T-cell (primary cell): Measurements from ENCODE around the gene SEMA7A. TPM values are rescaled to one million over a fixed set of nuclear protein-coding genes. Genes with fewer than 3 reads are reported as not detected.

Source experiments
- ATAC-seq, 4 experiments: fragments of 200-7000 bp in 3 of 4; fragments of 150-1000 bp in 1 of 4; cut with Tn5 transposase; replicated peaks in 1 of 4; 1 replicate in 3 of 4; 2 replicates in 1 of 4; pipeline ENCODE4 v1.10.0; 2021; ENCODE audit warnings: moderate library complexity in 3 of 4, mild to moderate bottlenecking in 2 of 4, moderate number of reproducible peaks in 1 of 4
- CTCF ChIA-PET, 2 donors: fragments of 300-600 bp; sonication (Branson Sonifier 250); formaldehyde crosslinking; loops; one replicate each; lab custom pipeline; 2022; ENCODE audit warnings: antibody characterized with exemption in 2 of 2; lab: Charles Lee
- POLR2A ChIA-PET, 2 donors: fragments of 300-600 bp; sonication (Branson Sonifier 250); formaldehyde crosslinking; loops; one replicate each; lab custom pipeline; 2022; ENCODE audit warnings: antibody characterized with exemption in 2 of 2; lab: Charles Lee
- DNase-seq, 35 experiments: peaks; one replicate each; pipeline versions ENCODE4 v3.0.0 to v3.0.0-alpha.2; 2013 to 2023
- H3K27ac ChIP-seq: one replicate; pipeline ENCODE4 v1.5.1; 2013; ENCODE audit warnings: low read length
- H3K27me3 ChIP-seq, 2 experiments: replicated peaks in 1 of 2; 1 replicate in 1 of 2; 2 replicates in 1 of 2; pipeline versions ENCODE4 v1.6.1 to v1.7.0; 2013; ENCODE audit warnings: low read length in 1 of 2, mixed read lengths in 1 of 2; ENCODE audit not compliant: control insufficient read depth in 2 of 2, insufficient read depth in 2 of 2; ENCODE audit errors: extremely low read depth in 1 of 2
- H3K36me3 ChIP-seq, 2 donors: 1 replicate in 1 of 2; 2 replicates in 1 of 2; pipeline versions ENCODE4 v1.6.1 to v1.7.0; 2013; ENCODE audit warnings: low read length in 1 of 2; ENCODE audit not compliant: control insufficient read depth in 2 of 2, insufficient read depth in 1 of 2; ENCODE audit errors: extremely low read depth in 1 of 2
- H3K4me1 ChIP-seq, 2 experiments: 1 replicate in 1 of 2; 2 replicates in 1 of 2; pipeline versions ENCODE4 v1.6.1 to v1.7.0; 2013; ENCODE audit warnings: low read length in 2 of 2, mixed read lengths in 1 of 2; ENCODE audit not compliant: insufficient read depth in 2 of 2, control insufficient read depth in 1 of 2; ENCODE audit errors: extremely low read depth in 1 of 2
- H3K4me3 ChIP-seq, 2 donors: 1 replicate in 1 of 2; 2 replicates in 1 of 2; pipeline versions ENCODE4 v1.5.1 to v1.7.0; 2013; ENCODE audit warnings: mild to moderate bottlenecking in 2 of 2, low read length in 1 of 2, moderate library complexity in 1 of 2; ENCODE audit not compliant: control insufficient read depth in 1 of 2; ENCODE audit errors: extremely low read depth in 1 of 2
- H3K9me3 ChIP-seq: 2 replicates; pipeline ENCODE4 v1.7.0; 2013
- H3K27ac Mint-ChIP-seq, 2 donors: one replicate each; pipeline ENCODE4 v1.8.0; 2020 to 2021; ENCODE audit warnings: mild to moderate bottlenecking in 2 of 2, mixed read lengths in 2 of 2
- H3K27me3 Mint-ChIP-seq, 2 donors: one replicate each; pipeline ENCODE4 v1.8.0; 2021 to 2022; ENCODE audit warnings: mixed read lengths in 2 of 2
- H3K36me3 Mint-ChIP-seq: one replicate; pipeline ENCODE4 v1.8.0; 2021; ENCODE audit warnings: mixed read lengths
- H3K4me1 Mint-ChIP-seq, 3 donors: one replicate each; pipeline ENCODE4 v1.8.0; 2020 to 2022; ENCODE audit warnings: mixed read lengths in 3 of 3, mild to moderate bottlenecking in 1 of 3
- H3K4me3 Mint-ChIP-seq, 3 donors: one replicate each; pipeline ENCODE4 v1.8.0; 2020 to 2022; ENCODE audit warnings: mild to moderate bottlenecking in 3 of 3, mixed read lengths in 3 of 3, moderate library complexity in 3 of 3
- H3K9me3 Mint-ChIP-seq, 3 donors: one replicate each; pipeline ENCODE4 v1.8.0; 2020 to 2022; ENCODE audit warnings: mixed read lengths in 3 of 3
- WGBS: methylation state at CpG from one replicate; pipeline ENCODE4 v1.1.5; 2013; ENCODE audit warnings: missing lambda C conversion rate; ENCODE audit not compliant: insufficient coverage; 5-methylcytosine and 5-hydroxymethylcytosine counted together
- total RNA-seq, 35 experiments: library from RNA in 6 of 35; stranded (reverse) in 6 of 35; fragments of 120-200 nt in 1 of 35; gene quantifications; one replicate each; pipeline versions ENCODE4 v1.2.1 to v1.2.4 and lab custom pipeline; 2013 to 2026

The SEMA7A gene
- total RNA-seq, 5 donors from 2014 or later (not counting 1 experiment from before 2014, with no cell fraction given), result 2.0 to 4.7 (median 3.1) TPM

DNA sequence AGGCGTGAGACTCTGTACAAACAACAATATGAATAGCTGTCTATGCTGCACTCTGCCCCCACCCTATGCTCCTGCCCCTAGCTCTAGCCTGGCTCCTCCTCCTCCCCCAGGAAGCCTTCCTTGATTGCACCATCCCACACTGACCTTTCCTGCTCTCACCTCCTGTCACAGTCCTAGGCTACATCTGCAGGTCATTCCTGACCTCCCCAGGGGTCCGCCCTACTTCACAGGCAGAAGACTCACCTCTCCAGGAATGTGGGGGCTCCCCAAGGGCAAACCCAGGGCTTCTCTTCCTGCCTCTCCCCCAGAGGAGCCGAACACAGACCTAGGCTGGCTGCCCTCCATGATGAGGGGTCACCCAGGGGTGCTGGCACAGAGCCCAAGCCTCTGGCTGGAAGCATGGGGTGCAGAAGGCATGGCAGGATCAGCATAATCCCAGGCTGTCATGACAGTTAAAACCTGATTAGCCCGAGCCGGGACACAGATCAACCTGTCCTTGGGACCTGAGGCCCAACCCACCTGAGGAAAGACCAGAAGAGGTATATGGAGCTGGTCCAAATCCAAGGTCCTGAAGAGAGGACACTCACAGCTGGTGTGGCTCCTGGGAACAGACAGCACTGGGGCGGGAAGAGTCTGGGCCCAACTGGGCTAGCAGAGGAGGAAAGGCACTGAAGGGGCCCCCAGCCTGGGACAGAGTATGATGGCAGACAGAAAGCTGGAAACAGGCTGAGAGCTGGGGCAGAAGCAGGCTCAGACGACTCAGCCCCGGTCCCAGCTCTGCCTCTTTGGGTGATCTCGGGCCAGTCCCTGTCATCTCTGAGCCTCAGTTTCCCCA, 5.9 kb downstream of the SEMA7A start:
- Histone ChIP-seq H3K4me1 (peaks cover 0 to 32% of the 10 kb centered on the region in 2 experiments), H3K9me3 (no peaks in the 10 kb centered on the region), H3K36me3 (no peaks in the 10 kb centered on the region), H3K4me3 (no peak overlapping the region), H3K27me3 (peaks cover 0 to 11% of the 10 kb centered on the region in 2 experiments), H3K27ac (no peak overlapping the region)
- 92% methylated on average over 9 of the region's 9 CpGs for WGBS
- Mint-ChIP-seq H3K9me3 (no peaks in the 10 kb centered on the region), H3K4me3 (no peak overlapping the region), H3K27me3 (peaks cover 0 to 3% of the 10 kb centered on the region in 2 donors), H3K27ac (peak overlapping the region in 1 of 2 donors; percentile 34), H3K36me3 (no peaks in the 10 kb centered on the region), H3K4me1 (peaks cover 17 to 40% (median 24%) of the 10 kb centered on the region in 3 donors)
- no peak for ATAC-seq
- CTCF ChIA-PET, result interaction anchor here in 1 of 2 donors (0.6 kb wide), 1 partner anchor 40 kb away, joined by 5 read pairs; no protein-coding TSS in a partner anchor
- DNase-seq, result no peak
- POLR2A ChIA-PET, result no interaction called here

GRCh38 chr15:74426404-74427281, 7.1 kb downstream of the SEMA7A start:
- Mint-ChIP-seq H3K4me1 (peaks cover 11 to 33% (median 17%) of the 10 kb centered on the region in 3 donors), H3K27ac (peak overlapping the region in 1 of 2 donors; percentile 3), H3K36me3 (no peaks in the 10 kb centered on the region), H3K4me3 (no peak overlapping the region), H3K9me3 (no peaks in the 10 kb centered on the region), H3K27me3 (peaks cover 0 to 3% of the 10 kb centered on the region in 2 donors)
- CTCF ChIA-PET, result interaction anchor here in 1 of 2 donors (0.5 kb wide), 1 partner anchor 1141 kb away, joined by 4 read pairs; no protein-coding TSS in a partner anchor
- ATAC-seq, result no peak
- Histone ChIP-seq H3K9me3 (no peaks in the 10 kb centered on the region), H3K4me3 (no peak overlapping the region), H3K27me3 (peaks cover 0 to 3% of the 10 kb centered on the region in 2 experiments), H3K27ac (no peak overlapping the region), H3K4me1 (peaks cover 0 to 26% of the 10 kb centered on the region in 2 experiments), H3K36me3 (no peaks in the 10 kb centered on the region)
- WGBS, result 95% methylated on average over 9 of the region's 10 CpGs
- no peak for DNase-seq
- POLR2A ChIA-PET, result no interaction called here

DNA sequence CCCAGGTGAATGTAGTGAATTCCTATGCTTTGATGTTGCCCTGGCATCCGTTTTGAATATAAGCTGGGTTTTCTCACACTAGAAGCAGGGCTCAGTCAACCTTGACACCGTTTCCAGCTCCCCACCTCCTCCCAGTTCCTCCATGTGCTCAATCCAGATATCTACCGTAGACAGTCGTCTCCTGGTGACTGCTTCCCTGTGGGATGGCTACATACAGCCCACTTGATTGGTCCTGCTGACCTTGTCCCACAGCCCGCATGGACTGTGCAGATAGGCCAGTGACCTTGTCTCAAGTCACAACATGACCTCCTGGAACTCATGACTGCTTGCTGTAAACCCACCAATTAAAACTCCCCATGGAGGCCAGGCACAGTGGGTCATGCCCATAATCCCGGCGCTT, 8.1 kb downstream of the SEMA7A start:
- Mint-ChIP-seq H3K4me3 (no peak overlapping the region), H3K27ac (no peak overlapping the region), H3K36me3 (no peaks in the 10 kb centered on the region), H3K9me3 (no peaks in the 10 kb centered on the region), H3K27me3 (no peaks in the 10 kb centered on the region), H3K4me1 (peaks cover 6 to 26% (median 11%) of the 10 kb centered on the region in 3 donors)
- H3K27me3 ChIP-seq, result no peaks in the 10 kb centered on the region
- ATAC-seq (no peak), DNase-seq (no peak)
- ChIA-PET POLR2A (no interaction called here), CTCF (no interaction called here)
- 70% methylated on average over 3 of the region's 7 CpGs for WGBS
- H3K27ac ChIP-seq, result no peak overlapping the region
- H3K4me3 ChIP-seq, result no peak overlapping the region
- no peaks in the 10 kb centered on the region for H3K36me3 ChIP-seq
- H3K9me3 ChIP-seq, result no peaks in the 10 kb centered on the region
- H3K4me1 ChIP-seq, result peaks cover 0 to 29% of the 10 kb centered on the region in 2 experiments

DNA sequence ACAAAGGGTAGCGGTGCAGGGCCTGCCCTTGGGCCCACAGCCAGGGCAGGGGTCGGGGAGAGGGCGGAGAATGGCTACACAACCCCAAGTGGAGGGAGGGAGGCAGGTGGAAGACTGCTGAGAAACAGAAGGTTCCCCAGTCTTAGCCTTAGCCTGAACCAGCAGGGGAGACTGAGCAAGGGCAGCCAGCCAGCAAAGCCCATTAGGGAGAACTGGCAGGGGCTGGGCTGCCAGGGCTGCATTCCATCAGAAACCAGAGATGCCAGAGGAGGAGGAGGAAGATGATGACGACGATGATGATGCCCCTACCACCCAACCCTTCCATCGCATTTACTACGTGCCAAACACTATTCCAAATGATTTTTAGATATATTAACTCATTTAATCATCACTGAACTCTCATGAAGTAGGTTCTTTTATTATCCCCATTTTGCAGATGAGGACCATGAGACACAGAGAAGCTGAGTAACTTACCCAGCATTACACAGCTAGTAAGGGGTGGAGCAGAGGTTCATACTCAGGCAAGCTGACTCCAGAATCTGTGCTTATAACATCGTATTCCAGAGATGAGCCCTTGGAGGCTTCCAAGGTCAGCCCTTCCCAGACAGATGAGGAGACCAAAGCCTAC, 8.7 kb downstream of the SEMA7A start:
- POLR2A ChIA-PET, result no interaction called here
- H3K9me3 Mint-ChIP-seq, result no peaks in the 10 kb centered on the region
- H3K27me3 Mint-ChIP-seq, result no peaks in the 10 kb centered on the region
- H3K4me3 ChIP-seq, result no peak overlapping the region
- H3K27ac ChIP-seq, result no peak overlapping the region
- whole genome bisulfite sequencing, result 93% methylated on average over 2 of the region's 8 CpGs
- H3K36me3 Mint-ChIP-seq, result no peaks in the 10 kb centered on the region
- no peaks in the 10 kb centered on the region for H3K27me3 ChIP-seq
- H3K4me3 Mint-ChIP-seq, result no peak overlapping the region
- no peak overlapping the region for H3K27ac Mint-ChIP-seq
- CTCF ChIA-PET, result no interaction called here
- H3K36me3 ChIP-seq, result no peaks in the 10 kb centered on the region
- H3K4me1 Mint-ChIP-seq, result peaks cover 9 to 29% (median 11%) of the 10 kb centered on the region in 3 donors
- no peak for DNase-seq
- no peak for ATAC-seq
- no peaks in the 10 kb centered on the region for H3K9me3 ChIP-seq
- H3K4me1 ChIP-seq, result peaks cover 0 to 35% of the 10 kb centered on the region in 2 experiments

- H3K27ac ChIP-seq, result no peak overlapping the region
- no peaks in the 10 kb centered on the region for H3K36me3 ChIP-seq
- Mint-ChIP-seq H3K4me1 (peaks cover 9 to 28% (median 11%) of the 10 kb centered on the region in 3 donors), H3K27me3 (no peaks in the 10 kb centered on the region), H3K36me3 (no peaks in the 10 kb centered on the region), H3K4me3 (no peak overlapping the region), H3K9me3 (no peaks in the 10 kb centered on the region), H3K27ac (peak overlapping the region; percentile 7 to 44)
- CTCF ChIA-PET, result no interaction called here
- WGBS, result 84% methylated on average over 4 of the region's 10 CpGs
- peaks cover 0 to 32% of the 10 kb centered on the region in 2 experiments for H3K4me1 ChIP-seq
- ATAC-seq, result no peak
- no peaks in the 10 kb centered on the region for H3K9me3 ChIP-seq
- H3K4me3 ChIP-seq, result no peak overlapping the region
- POLR2A ChIA-PET, result no interaction called here
- H3K27me3 ChIP-seq, result no peaks in the 10 kb centered on the region
- no peak for DNase-seq
These were observed 10.1 kb downstream of the SEMA7A start for GRCh38 chr15:74423431-74424257.
